IMR-90 (cell line): Measurements from ENCODE around the gene AGMO.

Experiments
- NFE2L2 ChIP-seq: fragments of 150-350 bp; IDR thresholded peaks from 2 replicates; pipeline ENCODE4 v1.6.1; 2016; ENCODE audit warnings: low read depth, mild to moderate bottlenecking, low read length
- POLR2A ChIP-seq: IDR thresholded peaks from 2 replicates; pipeline ENCODE4 v1.6.1; 2012; ENCODE audit warnings: mild to moderate bottlenecking, low read depth, low read length
- RAD21 ChIP-seq: IDR thresholded peaks from 2 replicates; pipeline ENCODE4 v1.6.1; 2012; ENCODE audit warnings: low read length, improper control_type of control experiment
- TF ChIP-seq, protein P1 (sequence below): conservative IDR thresholded peaks from 2 replicates; pipeline ENCODE4 v1.5.1; 2012; ENCODE audit warnings: mild to moderate bottlenecking, low read depth, low read length, improper control_type of control experiment

GRCh38 chr7:15239801-15240200 is 322.0 kb downstream of the AGMO start:
- TF ChIP-seq, protein P1, sequence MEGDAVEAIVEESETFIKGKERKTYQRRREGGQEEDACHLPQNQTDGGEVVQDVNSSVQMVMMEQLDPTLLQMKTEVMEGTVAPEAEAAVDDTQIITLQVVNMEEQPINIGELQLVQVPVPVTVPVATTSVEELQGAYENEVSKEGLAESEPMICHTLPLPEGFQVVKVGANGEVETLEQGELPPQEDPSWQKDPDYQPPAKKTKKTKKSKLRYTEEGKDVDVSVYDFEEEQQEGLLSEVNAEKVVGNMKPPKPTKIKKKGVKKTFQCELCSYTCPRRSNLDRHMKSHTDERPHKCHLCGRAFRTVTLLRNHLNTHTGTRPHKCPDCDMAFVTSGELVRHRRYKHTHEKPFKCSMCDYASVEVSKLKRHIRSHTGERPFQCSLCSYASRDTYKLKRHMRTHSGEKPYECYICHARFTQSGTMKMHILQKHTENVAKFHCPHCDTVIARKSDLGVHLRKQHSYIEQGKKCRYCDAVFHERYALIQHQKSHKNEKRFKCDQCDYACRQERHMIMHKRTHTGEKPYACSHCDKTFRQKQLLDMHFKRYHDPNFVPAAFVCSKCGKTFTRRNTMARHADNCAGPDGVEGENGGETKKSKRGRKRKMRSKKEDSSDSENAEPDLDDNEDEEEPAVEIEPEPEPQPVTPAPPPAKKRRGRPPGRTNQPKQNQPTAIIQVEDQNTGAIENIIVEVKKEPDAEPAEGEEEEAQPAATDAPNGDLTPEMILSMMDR, result no peak
- TF ChIP-seq RAD21 (no peak), NFE2L2 (no peak), POLR2A (no peak)
